IMR-90 (cell line): ENCODE measurements around the gene COL20A1.

ENCODE experiments used
- BHLHE40 ChIP-seq: fragments of 150-350 bp; IDR thresholded peaks from 2 replicates; pipeline ENCODE4 v1.6.1; 2016; ENCODE audit warnings: mild to moderate bottlenecking, low read depth, low read length
- CTCF ChIP-seq: conservative IDR thresholded peaks from 2 replicates; pipeline ENCODE4 v1.5.1; 2012; ENCODE audit warnings: mild to moderate bottlenecking, low read depth, low read length, improper control_type of control experiment
- MAFK ChIP-seq: IDR thresholded peaks from 2 replicates; pipeline ENCODE4 v1.6.1; 2012; ENCODE audit warnings: low read depth, low read length, improper control_type of control experiment
- MAZ ChIP-seq: IDR thresholded peaks from 2 replicates; pipeline ENCODE4 v1.6.1; 2012; ENCODE audit warnings: low read depth, mild to moderate bottlenecking, low read length, improper control_type of control experiment, moderate library complexity, borderline replicate concordance
- MXI1 ChIP-seq: IDR thresholded peaks from 2 replicates; pipeline ENCODE4 v1.6.1; 2012; ENCODE audit warnings: low read depth, mild to moderate bottlenecking, low read length, moderate library complexity, borderline replicate concordance
- NFE2L2 ChIP-seq: fragments of 150-350 bp; IDR thresholded peaks from 2 replicates; pipeline ENCODE4 v1.6.1; 2016; ENCODE audit warnings: low read depth, mild to moderate bottlenecking, low read length
- POLR2A ChIP-seq: IDR thresholded peaks from 2 replicates; pipeline ENCODE4 v1.6.1; 2012; ENCODE audit warnings: mild to moderate bottlenecking, low read depth, low read length
- RAD21 ChIP-seq: IDR thresholded peaks from 2 replicates; pipeline ENCODE4 v1.6.1; 2012; ENCODE audit warnings: low read length, improper control_type of control experiment
- RFX5 ChIP-seq: IDR thresholded peaks from 2 replicates; pipeline ENCODE4 v1.8.0; 2012; ENCODE audit warnings: low read depth, mild to moderate bottlenecking, low read length, moderate library complexity
- SMC3 ChIP-seq: fragments of 150-350 bp; IDR thresholded peaks from 2 replicates; pipeline ENCODE4 v1.6.1; 2016; ENCODE audit warnings: low read depth, mild to moderate bottlenecking, antibody characterized with exemption, low read length, moderate library complexity
- USF2 ChIP-seq: fragments of 150-350 bp; IDR thresholded peaks from 2 replicates; pipeline ENCODE4 v1.6.1; 2017; ENCODE audit warnings: mild to moderate bottlenecking, antibody characterized with exemption, low read length, low read depth

- TF ChIP-seq CTCF (no peak), USF2 (no peak), POLR2A (no peak), RAD21 (no peak), NFE2L2 (no peak), MAZ (no peak), BHLHE40 (no peak), SMC3 (no peak), RFX5 (no peak), MAFK (no peak), MXI1 (no peak)
These were observed 32.5 kb upstream of the COL20A1 start for GRCh38 chr20:63260521-63260920.
